Measurements from ENCODE around the gene PIEZO2. TPM values are rescaled to one million over a fixed set of nuclear protein-coding genes. Genes with fewer than 3 reads are reported as not detected.
A peak's percentile ranks its signal among the peaks of the same experiment; 100 is the strongest.
"Not testable (repeated sequence)": the region's sequence is repeated elsewhere in the genome, so short reads cannot be mapped to it uniquely, and the experiment has no call there.

PIEZO2 gene
- total RNA-seq, 1 donor from 2014 or later = 51.0 TPM

- no peak for DNase-seq
Measured at GRCh38 chr18:10893196-10893595, 256.2 kb downstream of the PIEZO2 start.

- no peak for DNase-seq
Measured at GRCh38 chr18:10892786-10893185, 256.6 kb downstream of the PIEZO2 start.

- DNase-seq = no peak
Measured at GRCh38 chr18:10890022-10890421, 259.3 kb downstream of the PIEZO2 start.

GRCh38 chr18:10878703-10879102, 270.7 kb downstream of the PIEZO2 start:
- no peak for DNase-seq

GRCh38 chr18:10877987-10878386, 271.4 kb downstream of the PIEZO2 start:
- no peak for DNase-seq

- no peak for DNase-seq
Measured at GRCh38 chr18:10875811-10876210, 273.6 kb downstream of the PIEZO2 start.

GRCh38 chr18:10872304-10872703, 277.1 kb downstream of the PIEZO2 start:
- DNase-seq = no peak

GRCh38 chr18:10864722-10865121, 284.6 kb downstream of the PIEZO2 start:
- no peak for DNase-seq

GRCh38 chr18:10863026-10863425, 286.3 kb downstream of the PIEZO2 start:
- DNase-seq = no peak

- no peak for DNase-seq
Measured at GRCh38 chr18:10860928-10861327, 288.4 kb downstream of the PIEZO2 start.

- DNase-seq = no peak
Measured at GRCh38 chr18:10860382-10860781, 289.0 kb downstream of the PIEZO2 start.

GRCh38 chr18:10858477-10858876, 290.9 kb downstream of the PIEZO2 start:
- DNase-seq = no peak

GRCh38 chr18:10856132-10856531, 293.2 kb downstream of the PIEZO2 start:
- DNase-seq = no peak

- no peak for DNase-seq
Measured at GRCh38 chr18:10852385-10853303, 296.7 kb downstream of the PIEZO2 start.

GRCh38 chr18:10851824-10852319, 297.5 kb downstream of the PIEZO2 start:
- DNase-seq = peak; percentile 83

GRCh38 chr18:10850840-10851239, 298.5 kb downstream of the PIEZO2 start:
- DNase-seq = no peak

- no peak for DNase-seq
Measured at GRCh38 chr18:10850216-10850615, 299.2 kb downstream of the PIEZO2 start.

- no peak for DNase-seq
Measured at GRCh38 chr18:10847907-10848306, 301.5 kb downstream of the PIEZO2 start.

GRCh38 chr18:10847408-10847790, 302.0 kb downstream of the PIEZO2 start:
- no peak for DNase-seq

GRCh38 chr18:10846657-10847407, 302.5 kb downstream of the PIEZO2 start:
- DNase-seq = no peak

- DNase-seq = not testable (repeated sequence)
Measured at GRCh38 chr18:10846035-10846434, 303.3 kb downstream of the PIEZO2 start.

- DNase-seq = no peak
Measured at GRCh38 chr18:10843565-10843964, 305.8 kb downstream of the PIEZO2 start.

GRCh38 chr18:10842861-10843260, 306.5 kb downstream of the PIEZO2 start:
- DNase-seq = peak; percentile 30

Measured in skin of body (tissue), 2 donors.